ENCODE data around the gene PPM1N.

- TF ChIP-seq POLR2A (IDR thresholded peaks at IDR 0.05) (no peak), CTCF (IDR thresholded peaks at IDR 0.05 in 4 of 5, conservative IDR thresholded peaks at IDR 0.05 in 1 of 5) (no peak)
Observed at GRCh38 chr19:45500918-45501729, 2.9 kb downstream of the PPM1N start.
